PC-3 (cell line): ENCODE results near the gene OTOF.

Source experiments
- EZH2 ChIP-seq: fragments of 300-600 bp; sonication (generic); IDR thresholded peaks from one replicate; pipeline ENCODE4 v1.6.1; 2017; ENCODE audit warnings: antibody characterized with exemption, mild to moderate bottlenecking, low read length; ENCODE audit not compliant: unreplicated experiment
- EZH2phosphoT487 ChIP-seq: fragments of 300-600 bp; sonication (generic); IDR thresholded peaks from 2 replicates; pipeline ENCODE4 v1.6.1; 2018; ENCODE audit warnings: mild to moderate bottlenecking, antibody characterized with exemption, low read length, borderline replicate concordance
- TF ChIP-seq, protein P1 (sequence below): fragments of 300-600 bp; sonication (generic); conservative IDR thresholded peaks from 2 replicates; pipeline ENCODE4 v1.5.1; 2017; ENCODE audit warnings: antibody characterized with exemption, low read depth, mild to moderate bottlenecking, low read length

DNA sequence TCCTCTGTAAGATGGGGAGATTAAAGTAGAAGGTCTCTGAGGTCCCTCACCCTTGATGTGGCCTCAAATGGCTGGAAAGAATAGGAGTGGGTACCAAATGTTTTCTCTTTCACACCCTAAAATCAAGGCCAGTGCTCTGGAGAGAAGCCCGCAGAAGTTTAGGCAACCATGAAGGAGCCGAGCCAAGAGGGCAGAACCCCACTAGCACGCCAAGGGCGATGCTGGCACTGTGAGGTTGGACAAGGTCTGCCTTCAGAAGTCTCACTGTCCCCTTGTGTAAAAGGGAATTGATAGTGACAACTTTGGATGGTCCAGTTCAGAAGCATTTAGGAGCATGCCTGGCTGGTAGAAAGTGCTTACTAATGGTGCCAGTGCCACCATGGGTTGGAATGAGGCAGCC lies 16.3 kb upstream of the OTOF start:
- TF ChIP-seq, protein P1, sequence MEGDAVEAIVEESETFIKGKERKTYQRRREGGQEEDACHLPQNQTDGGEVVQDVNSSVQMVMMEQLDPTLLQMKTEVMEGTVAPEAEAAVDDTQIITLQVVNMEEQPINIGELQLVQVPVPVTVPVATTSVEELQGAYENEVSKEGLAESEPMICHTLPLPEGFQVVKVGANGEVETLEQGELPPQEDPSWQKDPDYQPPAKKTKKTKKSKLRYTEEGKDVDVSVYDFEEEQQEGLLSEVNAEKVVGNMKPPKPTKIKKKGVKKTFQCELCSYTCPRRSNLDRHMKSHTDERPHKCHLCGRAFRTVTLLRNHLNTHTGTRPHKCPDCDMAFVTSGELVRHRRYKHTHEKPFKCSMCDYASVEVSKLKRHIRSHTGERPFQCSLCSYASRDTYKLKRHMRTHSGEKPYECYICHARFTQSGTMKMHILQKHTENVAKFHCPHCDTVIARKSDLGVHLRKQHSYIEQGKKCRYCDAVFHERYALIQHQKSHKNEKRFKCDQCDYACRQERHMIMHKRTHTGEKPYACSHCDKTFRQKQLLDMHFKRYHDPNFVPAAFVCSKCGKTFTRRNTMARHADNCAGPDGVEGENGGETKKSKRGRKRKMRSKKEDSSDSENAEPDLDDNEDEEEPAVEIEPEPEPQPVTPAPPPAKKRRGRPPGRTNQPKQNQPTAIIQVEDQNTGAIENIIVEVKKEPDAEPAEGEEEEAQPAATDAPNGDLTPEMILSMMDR: no peak
- TF ChIP-seq EZH2phosphoT487 (no peak), EZH2 (no peak)
